GM18867 (cell line): ENCODE measurements around the gene TMEM38B.
"Not testable (repeated sequence)": the region's sequence is repeated elsewhere in the genome, so short reads cannot be mapped to it uniquely, and the experiment has no call there.

Experiments used
- ATAC-seq: cut with Tn5 transposase; IDR thresholded peaks from one replicate; pipeline ENCODE4 v1.9.1; 2021; ENCODE audit warnings: mild to moderate bottlenecking, moderate library complexity; ENCODE audit not compliant: unreplicated experiment

The TMEM38B gene

GRCh38 chr9:105681313-105681712, 13.0 kb upstream of the TMEM38B start:
- ATAC-seq: no peak

GRCh38 chr9:105681724-105682123, 12.6 kb upstream of the TMEM38B start:
- ATAC-seq: no peak

GRCh38 chr9:105683688-105684275, 10.6 kb upstream of the TMEM38B start:
- no peak for ATAC-seq

- ATAC-seq: no peak
These were observed 7.4 kb upstream of the TMEM38B start for GRCh38 chr9:105686936-105687335.

GRCh38 chr9:105690742-105691141, 3.6 kb upstream of the TMEM38B start:
- ATAC-seq: no peak

GRCh38 chr9:105693435-105694189, 729 bp upstream of the TMEM38B start:
- peak; percentile 31 for ATAC-seq

- ATAC-seq: peak; percentile 68
These were observed 674 bp downstream of the TMEM38B start for GRCh38 chr9:105694848-105695581.

GRCh38 chr9:105696219-105696793, 2.0 kb downstream of the TMEM38B start:
- ATAC-seq: no peak

GRCh38 chr9:105697871-105698270, 3.5 kb downstream of the TMEM38B start:
- ATAC-seq: no peak

GRCh38 chr9:105698348-105698870, 4.1 kb downstream of the TMEM38B start:
- ATAC-seq: no peak

GRCh38 chr9:105700668-105701067, 6.3 kb downstream of the TMEM38B start:
- no peak for ATAC-seq

- ATAC-seq: no peak
These were observed 6.8 kb downstream of the TMEM38B start for GRCh38 chr9:105701145-105701544.

- no peak for ATAC-seq
These were observed 7.9 kb downstream of the TMEM38B start for GRCh38 chr9:105702207-105702606.

GRCh38 chr9:105703638-105704037, 9.3 kb downstream of the TMEM38B start:
- not testable (repeated sequence) for ATAC-seq

- ATAC-seq: no peak
These were observed 11.8 kb downstream of the TMEM38B start for GRCh38 chr9:105706156-105706555.

- peak; percentile 69 for ATAC-seq
These were observed 14.1 kb downstream of the TMEM38B start for GRCh38 chr9:105708405-105708804.

GRCh38 chr9:105710638-105711037, 16.3 kb downstream of the TMEM38B start:
- no peak for ATAC-seq

- no peak for ATAC-seq
These were observed 17.5 kb downstream of the TMEM38B start for GRCh38 chr9:105711867-105712266.

GRCh38 chr9:105712297-105712696, 18.0 kb downstream of the TMEM38B start:
- no peak for ATAC-seq

- ATAC-seq: no peak
These were observed 18.4 kb downstream of the TMEM38B start for GRCh38 chr9:105712773-105713172.

- ATAC-seq: no peak
These were observed 19.1 kb downstream of the TMEM38B start for GRCh38 chr9:105713260-105714019.
